HL-60 (cell line): ENCODE results near the gene SRPK2.

Experiments used
- DNase-seq, 2 experiments: peaks; one replicate each; pipeline ENCODE4 v3.0.0-alpha.2; 2010 to 2020; ENCODE audit warnings: low read depth in 1 of 2, low spot score in 1 of 2
- H3K27ac ChIP-seq: fragments of 250-450 bp; sonication (Bioruptor Pico); replicated peaks from 2 replicates; pipeline ENCODE4 v1.5.1; 2020; ENCODE audit warnings: mild to moderate bottlenecking, moderate library complexity
- H3K27me3 ChIP-seq: fragments of 250-450 bp; sonication (Bioruptor Pico); 2 replicates; pipeline ENCODE4 v1.5.1; 2021; ENCODE audit warnings: mild to moderate bottlenecking, moderate library complexity; ENCODE audit not compliant: insufficient read depth, poor library complexity, severe bottlenecking
- H3K4me3 ChIP-seq: replicated peaks from 2 replicates; pipeline ENCODE4 v1.5.1; 2011; ENCODE audit warnings: mild to moderate bottlenecking, control low read depth, low read length; ENCODE audit not compliant: insufficient read depth
- CTCF ChIP-seq: IDR thresholded peaks from one replicate; pipeline ENCODE4 v1.5.1; 2011; ENCODE audit warnings: low read length, control low read depth, inconsistent platforms; ENCODE audit not compliant: insufficient read depth
- GABPA ChIP-seq: IDR thresholded peaks from 2 replicates; pipeline ENCODE4 v1.6.1; 2012; ENCODE audit warnings: low read depth
- POLR2AphosphoS5 ChIP-seq: IDR thresholded peaks from 2 replicates; pipeline ENCODE4 v1.6.1; 2012; ENCODE audit warnings: low read depth
- REST ChIP-seq: IDR thresholded peaks from 2 replicates; pipeline ENCODE4 v1.6.1; 2012; ENCODE audit warnings: low read depth; ENCODE audit not compliant: insufficient replicate concordance
- SPI1 ChIP-seq: IDR thresholded peaks from 2 replicates; pipeline ENCODE4 v1.6.1; 2012; ENCODE audit warnings: low read depth, mild to moderate bottlenecking, borderline replicate concordance

The SRPK2 gene

GRCh38 chr7:105156731-105157130, 232.0 kb downstream of the SRPK2 start:
- no peak overlapping the region for H3K27ac ChIP-seq
- H3K4me3 ChIP-seq = no peak overlapping the region
- TF ChIP-seq GABPA (no peak), CTCF (no peak)
- no peak for DNase-seq
- no peaks in the 10 kb centered on the region for H3K27me3 ChIP-seq

- H3K27ac ChIP-seq = no peak overlapping the region
- DNase-seq = no peak
- H3K4me3 ChIP-seq = no peak overlapping the region
- no peaks in the 10 kb centered on the region for H3K27me3 ChIP-seq
- no peak for TF ChIP-seq REST
- no peak for TF ChIP-seq GABPA
- no peak for TF ChIP-seq SPI1
- TF ChIP-seq POLR2AphosphoS5 = no peak
- no peak for TF ChIP-seq CTCF
These were observed 234.6 kb downstream of the SRPK2 start for GRCh38 chr7:105154084-105154483.

GRCh38 chr7:105153531-105153930, 235.2 kb downstream of the SRPK2 start:
- Histone ChIP-seq H3K27ac (no peak overlapping the region), H3K27me3 (no peaks in the 10 kb centered on the region), H3K4me3 (no peak overlapping the region)
- TF ChIP-seq SPI1 (no peak), POLR2AphosphoS5 (no peak), REST (no peak), CTCF (no peak), GABPA (no peak)
- DNase-seq = no peak

GRCh38 chr7:105151152-105151551, 237.6 kb downstream of the SRPK2 start:
- no peak for DNase-seq
- Histone ChIP-seq H3K27me3 (no peaks in the 10 kb centered on the region), H3K27ac (no peak overlapping the region), H3K4me3 (no peak overlapping the region)
- TF ChIP-seq REST (no peak), POLR2AphosphoS5 (no peak), SPI1 (no peak), GABPA (no peak), CTCF (no peak)
